K562 (cell line): ENCODE results near the gene DMAC1. TPM values are rescaled to one million over a fixed set of nuclear protein-coding genes. Genes with fewer than 3 reads are reported as not detected.

Experiments
- BRD4 ChIP-seq: fragments of 200-600 bp; sonication (generic); IDR thresholded peaks from 2 replicates; pipeline ENCODE4 v1.6.1; 2017; ENCODE audit warnings: inconsistent platforms
- CHD7 ChIP-seq: fragments of 200-600 bp; sonication (generic); IDR thresholded peaks from one replicate; pipeline ENCODE4 v1.6.1; 2012; ENCODE audit warnings: mild to moderate bottlenecking, low read depth, low read length, inconsistent platforms
- KHSRP ChIP-seq: fragments of 450-650 bp; IDR thresholded peaks from 2 replicates; pipeline ENCODE4 v1.6.1; 2017
- STAT6 ChIP-seq: sonication (generic); formaldehyde crosslinking; IDR thresholded peaks from 2 replicates; pipeline ENCODE4 v1.8.1; 2023; ENCODE audit warnings: mild to moderate bottlenecking, missing genetic modification reagents
- THAP7 ChIP-seq: fragments of 250-450 bp; sonication (Bioruptor Pico); IDR thresholded peaks from 2 replicates; pipeline ENCODE4 v1.5.0; 2021
- U2AF2 ChIP-seq: fragments of 200-400 bp; formaldehyde crosslinking; optimal IDR thresholded peaks from 2 replicates; pipeline ENCODE3; 2017; ENCODE audit warnings: low read depth, mild to moderate bottlenecking, low read length
- ZBTB11 ChIP-seq, 3 experiments: fragments of 200-800 bp in 1 of 3; fragments of 250-450 bp in 1 of 3; fragments of 450-650 bp in 1 of 3; sonication (Bioruptor Pico) in 1 of 3; sonication (Bioruptor generic) in 1 of 3; formaldehyde crosslinking in 1 of 3; IDR thresholded peaks; 2 replicates each; pipeline versions ENCODE4 v1.6.1 to v1.8.0; 2016 to 2022; ENCODE audit warnings: mild to moderate bottlenecking in 2 of 3, missing genetic modification characterization in 2 of 3, missing compliant biosample characterization in 1 of 3, moderate library complexity in 1 of 3
- ZKSCAN1 ChIP-seq: fragments of 150-350 bp; IDR thresholded peaks from 2 replicates; pipeline ENCODE4 v1.6.1; 2016; ENCODE audit warnings: low read depth, low read length
- polyA plus RNA-seq, 8 experiments: library from polyadenylated mRNA; depleted of rRNA in 4 of 8; stranded (reverse) in 5 of 8; unstranded in 3 of 8; fragments of >200 nt; fragmentation: Nextera tagmentation in 2 of 8; fragmentation: Illumina TruSeq in 1 of 8; extraction: Ambion mirVana in 2 of 8; extraction: Trizol in 1 of 8; gene quantifications; 2 replicates each; pipeline versions ENCODE4 v1.2.1 to v1.2.3, GENCODE V29; 2011 to 2014; ENCODE audit warnings: inconsistent platforms in 1 of 8, missing spikeins in 1 of 8
- total RNA-seq, 7 experiments: library from RNA; depleted of rRNA in 6 of 7; stranded (reverse); fragments of >200 nt in 6 of 7; fragmentation: Illumina TruSeq in 2 of 7; extraction: Trizol in 2 of 7; gene quantifications; 2 replicates each; pipeline versions ENCODE4 v1.2.1 to v1.2.3, GENCODE V29; 2011 to 2021; ENCODE audit warnings: low replicate concordance in 1 of 7

Gene DMAC1
- total and polyA plus RNA-seq, 9 of the 15 experiments (the other 6 are each of a cell fraction or from before 2014, with no cell fraction given) = 15.9 to 94.4 (median 38.4) TPM

- TF ChIP-seq ZBTB11 (CRISPR knock-in tag; IDR thresholded peaks at IDR 0.05) = no peak
- TF ChIP-seq STAT6 = no peak
- TF ChIP-seq BRD4 = no peak
- no peak for TF ChIP-seq U2AF2
- no peak for TF ChIP-seq KHSRP
- TF ChIP-seq THAP7 (CRISPR knock-in tag) = no peak
- no peak for TF ChIP-seq ZKSCAN1
- TF ChIP-seq CHD7 = no peak
Measured at GRCh38 chr9:7780261-7780988, 19.2 kb downstream of the DMAC1 start (continued).
